ENCODE results near the gene IFNL1. TPM values are rescaled to one million over a fixed set of nuclear protein-coding genes. Genes with fewer than 3 reads are reported as not detected.

IFNL1 gene
- total RNA-seq, 1 experiment from 2014 or later, result 0.57 TPM

DNA sequence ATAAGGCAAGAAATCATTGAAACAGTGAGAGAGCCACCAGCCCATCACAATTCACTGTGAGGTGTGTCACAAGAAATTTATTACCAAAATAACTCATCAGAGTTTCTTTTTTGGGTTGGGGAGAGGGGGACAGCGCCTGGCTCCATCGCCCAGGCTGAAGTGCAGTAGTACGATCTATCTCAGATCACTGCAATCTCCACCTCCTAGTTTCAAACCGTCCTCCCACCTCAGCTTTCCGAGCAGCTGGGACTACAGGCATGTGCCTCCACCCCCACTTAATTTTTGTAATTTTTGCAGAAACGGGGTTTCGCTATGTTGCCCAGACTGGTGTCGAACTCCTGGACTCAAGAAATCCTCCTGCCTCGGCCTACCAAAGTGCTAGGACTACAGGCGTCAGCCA, 3.6 kb downstream of the IFNL1 start:
- intact Hi-C loops (cut with micrococcal nuclease; ENCODE audit: unreplicated experiment), result no loop called here
- CTCF ChIA-PET, result interaction anchor here (0.6 to 2.3 kb wide), 5 partner anchors 8 to 492 kb away, joined by 3 to 10 read pairs (median 3); no protein-coding TSS in a partner anchor

GRCh38 chr19:39301021-39301420, 4.8 kb downstream of the IFNL1 start:
- POLR2A ChIA-PET, result interaction anchor here (1.7 kb wide), 1 partner anchor 14 kb away, joined by 13 read pairs; no protein-coding TSS in a partner anchor
- BruUV-seq (replicated peaks), result no TSS peak

More for the DNA sequence above, 3.6 kb downstream of the IFNL1 start:
- POLR2A ChIA-PET, result interaction anchor here (0.6 to 0.7 kb wide), 2 partner anchors 42 to 136 kb away, joined by 3 read pairs; partner anchors contain the start of genes RPS16 and SAMD4B
- BruUV-seq (replicated peaks), result no TSS peak
- no peak for DNase-seq (ENCODE audit: low read depth, low spot score)
- peaks cover 7% of the 10 kb centered on the region; the same call in 1 of the 2 replicates for H3K27me3 ChIP-seq (ENCODE audit: control insufficient read depth, insufficient read depth, low read length)
- no peak for ATAC-seq
- no peak overlapping the region for H3K27ac ChIP-seq (ENCODE audit: low read length)
- no peaks in the 10 kb centered on the region for H3K9me3 ChIP-seq (ENCODE audit: control insufficient read depth, insufficient read depth, low read depth, low read length)
- in situ Hi-C loops (cut with HindIII; ENCODE audit: low pct_unique_long_range_greater_than_20kb, low sequenced_read_pairs), result loop anchor here (5.0 to 10.0 kb wide), 3 partner anchors 45 to 97 kb away; partner anchors contain the start of gene SAMD4B
- H3K4me1 ChIP-seq (ENCODE audit: control insufficient read depth, insufficient read depth, low read length), result no peaks in the 10 kb centered on the region; the same call in 1 of the 2 replicates
- H3K36me3 ChIP-seq (ENCODE audit: control insufficient read depth, insufficient read depth, low read length), result no peaks in the 10 kb centered on the region
- H3K4me3 ChIP-seq (ENCODE audit: low read depth in 2 of 2, low read length in 2 of 2), result no peak overlapping the region
- TF ChIP-seq SIN3A (IDR thresholded peaks at IDR 0.05; ENCODE audit: borderline replicate concordance, insufficient read depth, low read depth, low read length), result no peak
- no peak for TF ChIP-seq TCF7L2 (IDR thresholded peaks at IDR 0.05; ENCODE audit: low read depth, low read length)
- TF ChIP-seq REST (IDR thresholded peaks at IDR 0.05; ENCODE audit: insufficient read depth in 1 of 2, low read depth in 2 of 2, low read length in 1 of 2), result no peak
- no peak for TF ChIP-seq CTCF (IDR thresholded peaks at IDR 0.05)
- no peak for TF ChIP-seq POLR2AphosphoS5 (IDR thresholded peaks at IDR 0.05; ENCODE audit: low read depth, low read length)

More at GRCh38 chr19:39301021-39301420, 4.8 kb downstream of the IFNL1 start:
- peaks cover 13% of the 10 kb centered on the region; the same call in 1 of the 2 replicates for H3K27me3 ChIP-seq (ENCODE audit: control insufficient read depth, insufficient read depth, low read length)
- no peaks in the 10 kb centered on the region for H3K36me3 ChIP-seq (ENCODE audit: control insufficient read depth, insufficient read depth, low read length)
- no peak for ATAC-seq
- no peaks in the 10 kb centered on the region for H3K9me3 ChIP-seq (ENCODE audit: control insufficient read depth, insufficient read depth, low read depth, low read length)
- no peak overlapping the region for H3K4me3 ChIP-seq (ENCODE audit: low read depth in 2 of 2, low read length in 2 of 2)
- intact Hi-C loops (cut with micrococcal nuclease; ENCODE audit: unreplicated experiment) (no loop called here), in situ Hi-C loops (cut with HindIII; ENCODE audit: low pct_unique_long_range_greater_than_20kb, low sequenced_read_pairs) (loop anchor here (5.0 kb wide), 2 partner anchors 49 to 96 kb away; no protein-coding TSS in a partner anchor)
- no peak for TF ChIP-seq REST (IDR thresholded peaks at IDR 0.05; ENCODE audit: insufficient read depth in 1 of 2, low read depth in 2 of 2, low read length in 1 of 2)
- no peak for TF ChIP-seq CTCF (IDR thresholded peaks at IDR 0.05)
- TF ChIP-seq TCF7L2 (IDR thresholded peaks at IDR 0.05; ENCODE audit: low read depth, low read length), result no peak
- no peak for TF ChIP-seq POLR2AphosphoS5 (IDR thresholded peaks at IDR 0.05; ENCODE audit: low read depth, low read length)
- TF ChIP-seq SIN3A (IDR thresholded peaks at IDR 0.05; ENCODE audit: borderline replicate concordance, insufficient read depth, low read depth, low read length), result no peak
- DNase-seq (ENCODE audit: low read depth, low spot score), result no peak
- CTCF ChIA-PET, result interaction anchor here (0.6 to 2.3 kb wide), 7 partner anchors 9 to 486 kb away, joined by 3 to 12 read pairs (median 7); no protein-coding TSS in a partner anchor
- no peak overlapping the region for H3K27ac ChIP-seq (ENCODE audit: low read length)
- peaks cover 6% of the 10 kb centered on the region; the same call in 1 of the 2 replicates for H3K4me1 ChIP-seq (ENCODE audit: control insufficient read depth, insufficient read depth, low read length)

Data from Panc1 (cell line).